GM18508 (cell line): ENCODE measurements around the gene SMOC2.

ENCODE experiments used
- ATAC-seq: cut with Tn5 transposase; IDR thresholded peaks from one replicate; pipeline ENCODE4 v1.9.1; 2021; ENCODE audit warnings: moderate number of reproducible peaks; ENCODE audit not compliant: insufficient read depth, unreplicated experiment

SMOC2 gene

GRCh38 chr6:168612586-168612985, 171.6 kb downstream of the SMOC2 start:
- no peak for ATAC-seq

DNA sequence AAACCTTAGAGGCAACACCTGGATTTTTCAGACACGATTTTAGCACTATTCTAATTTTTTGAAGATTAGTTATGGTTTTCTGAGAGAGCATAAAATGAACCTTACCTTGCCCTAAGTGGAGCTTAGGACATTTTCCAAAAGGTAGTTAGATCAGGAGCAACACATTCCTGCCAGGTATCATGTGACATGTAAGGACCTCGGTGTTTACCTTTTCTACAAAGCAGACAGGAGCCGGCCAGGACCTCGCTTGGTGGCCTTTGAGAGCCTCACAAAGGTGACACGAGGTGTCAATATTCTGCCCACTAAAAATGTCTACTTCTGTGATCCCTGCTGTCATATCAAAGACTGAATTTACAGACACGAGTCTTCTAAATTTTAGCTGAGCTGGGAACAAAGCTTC, 174.9 kb downstream of the SMOC2 start:
- ATAC-seq: no peak

DNA sequence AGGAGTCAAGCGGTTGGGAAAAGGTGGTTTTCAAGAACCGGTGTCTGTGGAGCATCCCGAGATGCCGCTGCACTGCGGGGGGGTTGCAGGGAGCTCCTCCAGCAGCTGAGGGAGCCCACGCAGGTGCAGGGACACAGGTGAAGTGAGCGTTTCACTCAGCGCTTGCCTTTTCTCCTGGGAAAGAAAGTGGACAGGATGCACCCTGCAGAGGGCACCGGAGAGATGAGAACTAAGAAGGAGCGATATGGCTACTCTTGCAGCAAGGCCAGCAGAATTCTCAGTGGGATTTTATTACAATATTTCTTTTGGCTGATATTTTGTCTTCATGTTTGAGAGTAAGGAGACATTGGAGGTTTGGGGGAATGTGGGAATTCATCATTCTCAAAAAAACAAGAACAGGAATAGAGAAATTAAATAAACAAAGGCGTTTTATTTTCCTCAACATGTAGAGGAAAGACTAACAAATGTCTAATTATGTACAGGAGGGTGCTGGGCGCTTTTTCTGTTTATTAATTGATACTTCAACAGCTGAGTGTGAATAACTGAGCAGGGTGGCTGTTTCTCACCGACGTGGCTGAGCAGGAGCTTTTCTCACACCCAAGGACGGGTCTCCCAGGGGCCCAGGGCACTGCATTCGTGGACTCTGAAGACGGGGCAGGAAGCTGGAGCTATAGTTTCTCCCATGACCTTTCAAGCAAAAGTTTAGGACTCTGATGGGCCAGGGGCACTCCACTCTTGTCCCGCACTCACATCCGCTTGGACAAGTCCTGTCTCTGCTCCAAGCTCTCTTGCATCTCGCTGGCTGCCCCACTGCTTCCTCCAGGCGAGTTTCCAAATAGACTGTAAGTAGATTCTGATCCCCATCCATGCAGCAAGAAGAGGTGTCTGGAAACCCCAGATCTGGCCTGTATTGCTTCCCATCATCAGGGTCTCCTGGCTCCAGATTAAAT, 176.1 kb downstream of the SMOC2 start:
- ATAC-seq: no peak

DNA sequence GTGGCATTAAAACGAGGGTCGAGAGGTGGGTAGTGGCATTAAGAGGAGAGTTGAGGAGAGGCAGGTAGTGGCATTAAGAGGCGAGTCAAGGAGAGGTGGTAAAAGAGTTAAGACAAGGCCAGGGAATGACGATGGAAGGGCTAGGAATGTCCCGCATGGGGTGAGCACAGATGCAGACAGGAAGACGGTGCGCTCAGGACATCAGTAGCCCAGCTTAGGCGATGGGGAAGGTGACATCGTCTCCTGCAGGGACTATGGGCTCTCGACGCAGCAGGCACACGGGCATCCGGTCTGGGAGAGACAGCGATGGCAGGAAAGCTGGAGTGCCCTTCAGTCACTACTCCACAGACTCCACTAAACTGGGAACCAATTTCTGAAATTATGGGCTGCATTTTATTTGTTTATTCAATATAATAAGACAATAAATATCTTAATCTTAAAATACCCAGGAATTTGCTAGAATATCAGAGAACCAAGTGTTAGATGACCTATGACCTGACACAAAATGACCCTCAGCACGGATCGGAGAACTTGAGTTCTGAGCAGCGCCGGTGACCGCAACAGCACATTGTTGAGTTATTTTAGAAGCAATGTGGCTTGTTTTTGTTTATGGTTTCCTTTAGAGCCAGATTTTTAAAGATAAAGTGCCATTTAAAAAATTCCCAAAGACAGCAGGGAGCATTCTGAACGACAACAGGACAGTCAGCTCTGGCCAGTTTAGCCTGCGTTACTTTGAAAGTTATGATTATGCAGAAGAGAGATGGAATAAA, 177.7 kb downstream of the SMOC2 start:
- no peak for ATAC-seq

GRCh38 chr6:168619560-168620314, 178.8 kb downstream of the SMOC2 start:
- no peak for ATAC-seq

DNA sequence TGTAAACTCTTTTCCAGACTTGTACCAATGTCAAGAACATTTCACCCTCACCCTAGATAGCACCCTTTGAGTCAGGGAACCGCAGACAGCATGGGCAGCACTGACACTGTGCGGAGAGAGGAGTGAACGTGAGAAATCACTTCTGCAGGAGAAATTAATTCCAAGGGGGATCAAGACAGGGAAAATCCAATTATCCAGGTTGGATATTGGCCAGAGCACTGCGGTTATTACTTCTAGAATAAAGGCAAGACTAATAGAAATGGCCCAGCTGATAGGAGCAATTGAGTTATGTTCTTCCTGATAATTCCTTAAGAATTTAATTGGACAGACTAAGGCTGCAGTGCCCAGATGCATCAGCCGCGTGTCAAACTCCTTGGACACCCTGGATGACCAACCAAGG, 179.6 kb downstream of the SMOC2 start:
- ATAC-seq: no peak

DNA sequence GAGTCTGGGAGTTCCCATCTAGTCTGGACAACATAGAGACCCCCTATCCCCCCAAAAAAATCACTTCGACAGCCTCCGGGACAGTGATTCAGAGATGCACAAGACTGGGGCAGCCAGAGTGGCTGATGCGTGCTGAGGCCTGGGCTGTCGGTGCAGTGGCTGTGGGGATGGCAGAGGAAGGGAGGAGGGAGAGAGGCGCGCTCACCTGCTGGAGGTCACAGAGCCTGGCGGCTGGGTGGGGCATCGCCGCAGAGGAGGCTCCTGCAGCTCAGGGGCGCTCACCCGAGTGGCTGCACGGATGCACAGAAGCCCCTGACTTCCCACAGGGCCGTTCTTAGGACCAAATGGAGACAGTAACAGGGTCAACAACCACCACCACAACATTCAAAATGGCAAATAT, 182.8 kb downstream of the SMOC2 start:
- no peak for ATAC-seq

GRCh38 chr6:168624540-168624939, 183.6 kb downstream of the SMOC2 start:
- ATAC-seq: no peak

DNA sequence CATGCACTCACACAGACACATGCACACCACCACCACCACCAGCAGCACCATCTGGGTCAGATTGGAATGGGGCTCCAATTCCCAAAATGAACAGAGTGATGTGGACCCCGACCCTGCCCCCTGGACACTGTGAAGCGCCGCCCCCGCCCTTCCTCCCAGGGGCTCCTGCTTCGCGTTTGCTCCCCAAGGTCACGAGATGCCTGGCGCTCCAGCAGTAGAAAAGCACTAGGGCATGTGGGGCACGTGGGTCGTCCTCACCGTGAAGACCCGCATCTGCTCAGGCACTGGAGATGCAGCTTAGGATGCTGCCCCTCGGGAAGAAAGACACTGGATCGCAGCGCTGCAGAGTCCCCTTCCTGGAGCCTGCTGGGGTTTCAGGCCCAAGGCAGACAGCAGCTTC, 184.0 kb downstream of the SMOC2 start:
- no peak for ATAC-seq

- ATAC-seq: no peak
Measured at GRCh38 chr6:168625602-168626001, 184.6 kb downstream of the SMOC2 start.

DNA sequence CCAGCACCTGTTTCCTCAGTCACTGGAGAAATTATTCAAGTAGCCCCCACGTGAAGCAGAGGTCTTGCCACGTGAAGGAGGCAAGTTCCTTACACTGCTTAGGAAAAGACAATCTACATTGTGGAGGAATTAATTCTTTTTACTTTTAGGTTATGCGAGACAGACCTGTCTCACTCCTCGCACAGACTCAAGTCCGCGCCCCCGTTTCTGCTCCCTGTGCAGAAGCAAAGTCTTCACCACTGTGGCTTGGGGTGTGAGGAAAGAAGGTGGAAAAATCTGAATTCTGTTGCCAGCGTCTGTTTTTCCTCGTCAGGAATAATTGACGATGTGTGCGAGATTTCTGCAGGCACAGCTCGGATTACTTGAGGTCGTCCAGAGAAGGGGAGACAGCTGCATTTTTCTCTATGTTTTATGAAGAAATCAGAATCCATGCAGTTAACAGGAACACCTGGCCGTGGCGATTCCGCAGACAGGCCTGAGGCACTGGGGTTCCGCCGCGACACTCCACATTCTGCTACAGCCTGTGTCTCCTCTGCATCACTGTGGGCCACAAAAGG, 185.1 kb downstream of the SMOC2 start:
- no peak for ATAC-seq

GRCh38 chr6:168627506-168628175, 186.7 kb downstream of the SMOC2 start:
- ATAC-seq: no peak

- no peak for ATAC-seq
Measured at GRCh38 chr6:168628176-168628553, 187.2 kb downstream of the SMOC2 start.

GRCh38 chr6:168628732-168629245, 187.8 kb downstream of the SMOC2 start:
- ATAC-seq: no peak

DNA sequence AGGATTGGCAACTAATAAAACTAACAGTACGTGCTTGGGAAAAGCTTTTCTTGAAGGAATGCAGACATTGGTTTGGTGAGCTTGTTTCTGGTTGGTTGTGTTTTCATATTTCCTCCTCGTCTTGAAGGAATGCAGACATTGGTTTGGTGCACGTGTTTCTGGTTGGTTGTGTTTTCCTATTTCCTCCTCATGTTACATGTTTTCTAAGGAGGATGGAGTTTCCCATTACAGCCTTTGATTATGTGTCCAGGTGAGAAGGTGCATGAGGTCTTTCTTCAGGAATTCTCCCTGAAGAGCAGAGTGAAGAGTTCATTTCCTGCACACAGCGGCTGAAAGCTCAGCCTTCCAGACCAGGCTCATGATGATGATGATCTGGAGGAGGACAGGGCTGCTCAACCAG, 190.6 kb downstream of the SMOC2 start:
- ATAC-seq: no peak

- ATAC-seq: no peak
Measured at GRCh38 chr6:168632694-168633093, 191.7 kb downstream of the SMOC2 start.

DNA sequence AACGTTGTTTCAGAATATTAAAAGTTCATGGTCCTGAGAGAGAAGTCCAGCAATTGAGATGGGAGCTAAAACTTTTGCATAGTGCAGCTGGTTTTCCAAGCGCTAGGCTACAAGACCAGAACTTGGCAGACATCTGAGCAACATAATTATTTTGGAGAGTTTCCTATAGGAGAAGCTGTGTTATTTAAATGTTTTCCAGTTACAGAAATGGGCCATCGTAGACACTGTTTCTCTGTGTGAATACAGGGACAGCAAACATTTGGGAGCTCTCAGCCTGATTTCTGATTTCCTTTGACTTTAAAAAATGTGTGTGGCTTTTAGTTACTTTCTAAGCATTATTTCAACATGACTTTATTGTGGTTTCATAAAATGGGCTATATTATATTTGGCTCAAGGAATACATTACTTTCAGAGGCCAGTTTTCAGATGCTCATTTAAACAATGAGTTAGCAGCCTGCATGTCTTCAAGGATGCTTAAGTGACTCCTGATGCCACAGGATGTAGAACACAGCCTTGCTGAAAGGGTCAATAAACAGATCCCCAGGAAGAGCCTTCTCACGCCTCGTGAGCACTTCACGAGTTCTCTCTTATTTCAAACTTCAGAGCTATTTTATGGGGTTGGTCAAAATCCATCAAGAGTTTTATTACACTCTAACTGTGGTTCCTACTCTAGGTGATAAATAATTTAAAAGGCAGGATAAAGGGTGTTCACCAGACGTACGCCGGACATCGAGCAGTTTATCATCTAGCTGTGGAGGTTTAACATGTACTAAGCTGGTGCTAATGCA, 193.8 kb downstream of the SMOC2 start:
- no peak for ATAC-seq

GRCh38 chr6:168636147-168637004, 195.4 kb downstream of the SMOC2 start:
- ATAC-seq: no peak
